Measurements from ENCODE around the gene ADRA2C. TPM values are rescaled to one million over a fixed set of nuclear protein-coding genes. Genes with fewer than 3 reads are reported as not detected.
A peak's percentile ranks its signal among the peaks of the same experiment; 100 is the strongest.

Gene ADRA2C
- total and polyA plus RNA-seq, 2 of the 13 experiments (the other 11 are each of a cell fraction or from before 2014, with no cell fraction given), result 15.4 to 69.7 TPM

GRCh38 chr4:3787489-3788365, 21.5 kb downstream of the ADRA2C start:
- H2AFZ ChIP-seq (ENCODE audit: low read length), result no peak overlapping the region
- peaks cover 65% of the 10 kb centered on the region for H3K4me1 ChIP-seq (ENCODE audit: insufficient read depth, low read length)
- ChIA-PET POLR2A (no interaction called here), CTCF (ENCODE audit: low intra/inter-chr PET ratio, low total read pairs) (no interaction called here)
- no peak for DNase-seq (ENCODE audit: low spot score)
- ATAC-seq, result no peak
- TF ChIP-seq ZNF280B (CRISPR knock-in tag; IDR thresholded peaks at IDR 0.05; ENCODE audit: borderline replicate concordance), result no peak
- no peak for TF ChIP-seq GABPB1 (CRISPR knock-in tag; IDR thresholded peaks at IDR 0.05)
- 0 out of 2 replicates have a peak, but pooled peaks have one; percentile 34 for TF ChIP-seq FOXO4 (CRISPR knock-in tag; conservative IDR thresholded peaks at IDR 0.05)
- no peaks in the 10 kb centered on the region for H4K20me1 ChIP-seq (ENCODE audit: insufficient read depth, low read length)
- H3K79me2 ChIP-seq (ENCODE audit: insufficient read depth, low read length), result no peaks in the 10 kb centered on the region
- H3K27me3 ChIP-seq (ENCODE audit: control insufficient read depth in 1 of 2, insufficient read depth in 2 of 2, low read length in 2 of 2), result peaks cover 6 to 11% of the 10 kb centered on the region in 2 experiments; a peak in 3 of 5 replicates
- 74% methylated on average over 19 of the region's 23 CpGs for WGBS (ENCODE audit: low lambda C conversion rate)
- H3K9ac ChIP-seq (ENCODE audit: insufficient read depth, low read depth, low read length), result no peak overlapping the region
- no peak overlapping the region for H3K4me3 ChIP-seq (replicated peaks in 1 of 3; ENCODE audit: insufficient read depth in 1 of 3, low read depth in 2 of 3, low read length in 3 of 3)
- no TSS peak for BruUV-seq (replicated peaks)
- no peak overlapping the region for H3K4me2 ChIP-seq (ENCODE audit: low read depth, low read length)
- intact Hi-C loops (cut with micrococcal nuclease; ENCODE audit: unreplicated experiment) (no loop called here), in situ Hi-C loops (cut with HindIII; ENCODE audit: extremely low pct_ligation_motif_present, low pct_unique_long_range_greater_than_20kb) (loop anchor here (5.0 kb wide), 1 partner anchor 85 kb away; no protein-coding TSS in a partner anchor)
- H3K27ac ChIP-seq (ENCODE audit: extremely low read length, insufficient read depth, low read length), result no peak overlapping the region
- no peak for FAIRE-seq
- no peaks in the 10 kb centered on the region for H3K36me3 ChIP-seq (replicated peaks in 1 of 2; ENCODE audit: control insufficient read depth in 1 of 2, insufficient read depth in 2 of 2, low read length in 2 of 2)
- no peaks in the 10 kb centered on the region for H3K9me3 ChIP-seq (ENCODE audit: low read length)

Measured in HepG2 (cell line).